IPS-NIHi7 (cell line): ENCODE measurements around the gene RAB31.
A peak's percentile ranks its signal among the peaks of the same experiment; 100 is the strongest.
"Not testable (repeated sequence)": the region's sequence is repeated elsewhere in the genome, so short reads cannot be mapped to it uniquely, and the experiment has no call there.

Source experiments
- DNase-seq: peaks from one replicate; pipeline ENCODE4 v3.0.0; 2012; ENCODE audit warnings: mixed read lengths; ENCODE audit errors: extremely low spot score

RAB31 gene, protein sequence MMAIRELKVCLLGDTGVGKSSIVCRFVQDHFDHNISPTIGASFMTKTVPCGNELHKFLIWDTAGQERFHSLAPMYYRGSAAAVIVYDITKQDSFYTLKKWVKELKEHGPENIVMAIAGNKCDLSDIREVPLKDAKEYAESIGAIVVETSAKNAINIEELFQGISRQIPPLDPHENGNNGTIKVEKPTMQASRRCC

DNA sequence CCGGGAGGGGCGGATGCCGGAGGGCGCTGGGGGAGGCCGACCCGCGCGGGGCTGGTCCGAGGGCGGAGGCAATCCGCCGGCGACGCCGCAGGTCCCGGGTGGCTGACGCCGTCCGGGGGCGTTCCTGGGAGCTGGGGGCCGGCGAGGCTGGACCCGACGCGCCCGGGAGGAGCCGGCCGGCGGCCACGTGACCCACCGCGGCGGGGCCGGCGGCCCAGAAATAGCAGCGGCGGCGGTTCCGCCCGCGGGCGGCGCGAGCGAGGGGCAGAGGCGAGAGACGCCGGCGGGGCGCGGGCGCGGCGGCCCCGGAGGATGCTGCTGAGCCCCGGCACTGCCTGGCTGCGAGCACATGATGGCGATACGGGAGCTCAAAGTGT is at the start of gene RAB31:
Gene RAB31 (plus strand): TSS at position 245 of the 377 bp plus-strand sequence. CDS start 105 bp downstream, at position 350.
- DNase-seq = peak; percentile 83

DNA sequence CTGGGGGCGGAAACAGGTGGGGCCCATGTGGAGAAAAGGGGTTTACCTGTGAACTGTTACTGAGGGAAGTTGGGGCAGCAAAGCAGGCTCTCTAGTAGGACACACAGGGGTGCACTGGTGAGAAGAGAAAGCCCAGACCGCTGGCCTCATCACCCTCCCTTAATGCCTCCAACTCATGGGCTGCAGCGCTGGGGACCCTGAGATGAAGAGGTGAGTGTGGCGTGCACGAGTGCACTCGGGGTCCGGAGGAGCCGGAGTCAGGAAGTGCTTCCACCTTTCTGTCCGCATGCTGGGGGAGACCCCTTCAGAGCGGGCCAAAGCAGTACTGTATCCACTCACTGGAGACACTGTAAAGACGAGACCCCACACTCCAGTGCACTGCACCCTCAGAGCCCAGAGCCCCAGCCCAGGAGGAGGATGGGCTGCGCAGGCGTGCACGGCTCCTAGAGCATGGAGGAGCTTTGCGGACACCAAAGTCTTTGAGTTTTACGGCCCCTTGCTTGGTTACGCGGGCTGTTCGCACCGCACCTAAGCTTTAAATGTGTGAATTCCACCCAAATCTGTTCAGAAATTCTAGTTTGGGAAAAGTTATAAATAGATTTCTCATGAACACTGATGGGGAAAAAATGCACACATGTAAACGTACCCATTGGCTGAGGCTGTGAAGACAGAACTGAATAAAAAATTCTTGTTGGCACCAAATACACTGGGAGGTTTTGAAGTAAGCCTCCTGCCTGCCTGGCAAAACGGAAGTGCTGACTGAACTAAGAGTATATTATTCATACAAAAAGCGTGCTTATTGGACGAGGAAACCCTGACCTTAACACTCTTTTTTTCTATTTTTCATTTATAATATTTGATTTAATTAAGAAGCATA is 48.4 kb upstream of the RAB31 start:
- no peak for DNase-seq

DNA sequence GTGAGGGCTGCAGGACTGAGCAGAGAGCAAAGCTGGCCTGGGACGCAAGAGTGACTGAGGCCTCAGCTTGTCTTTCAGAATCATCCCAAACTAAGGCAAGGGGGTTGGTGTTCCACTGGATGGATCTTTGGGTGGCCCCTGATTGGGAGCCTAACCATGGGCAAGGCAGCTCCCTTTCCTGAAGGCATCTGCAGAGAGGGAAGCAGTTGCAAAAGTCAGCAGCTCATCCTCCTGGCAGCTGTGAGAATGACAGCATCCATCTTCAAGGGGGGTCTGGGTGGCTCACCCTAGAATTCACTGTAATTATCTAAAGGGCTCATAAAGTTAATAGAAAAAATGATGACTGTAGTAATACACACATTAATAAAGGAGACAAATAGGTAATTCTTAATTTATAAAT is 46.5 kb upstream of the RAB31 start:
- DNase-seq = peak; percentile 62

DNA sequence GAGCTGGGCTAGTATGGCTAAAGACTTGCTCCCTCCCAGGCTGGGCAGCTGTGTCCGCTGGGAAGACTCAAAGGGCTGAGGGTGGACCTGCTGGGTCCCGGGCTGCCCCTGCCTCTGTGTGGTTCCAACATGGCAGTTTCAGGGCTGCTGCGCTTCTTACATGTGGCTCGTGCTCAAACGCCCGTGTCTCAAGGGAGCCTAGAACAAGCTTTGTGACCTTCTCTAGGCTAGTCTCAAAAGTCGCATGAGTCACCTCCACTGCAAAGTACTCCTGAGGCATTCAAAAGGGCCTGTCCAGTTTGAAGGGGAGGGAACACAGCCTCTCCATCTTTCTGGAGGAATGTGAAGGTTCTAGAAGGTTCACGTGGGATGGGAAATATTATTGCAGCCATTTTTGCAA is 44.7 kb upstream of the RAB31 start:
- no peak for DNase-seq

DNA sequence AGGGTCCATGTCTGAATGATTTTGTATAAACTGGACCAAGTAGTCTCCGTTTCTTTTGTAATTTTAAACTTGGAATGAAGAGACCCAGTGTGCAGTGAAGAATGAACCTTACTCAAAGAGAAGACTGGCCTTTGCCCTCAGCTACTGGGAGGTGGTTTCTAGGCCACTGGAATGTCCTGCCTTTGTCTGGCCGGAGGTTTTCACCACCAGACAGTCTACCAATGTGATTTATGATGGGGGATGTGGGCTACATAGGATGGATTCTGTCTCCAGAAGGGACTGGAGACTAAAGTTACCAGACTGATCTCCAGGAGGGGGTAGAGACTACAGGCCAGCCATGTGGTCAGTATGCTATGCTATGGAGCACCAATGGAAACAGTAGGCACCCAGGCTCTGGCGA is 42.8 kb upstream of the RAB31 start:
- DNase-seq = no peak

DNA sequence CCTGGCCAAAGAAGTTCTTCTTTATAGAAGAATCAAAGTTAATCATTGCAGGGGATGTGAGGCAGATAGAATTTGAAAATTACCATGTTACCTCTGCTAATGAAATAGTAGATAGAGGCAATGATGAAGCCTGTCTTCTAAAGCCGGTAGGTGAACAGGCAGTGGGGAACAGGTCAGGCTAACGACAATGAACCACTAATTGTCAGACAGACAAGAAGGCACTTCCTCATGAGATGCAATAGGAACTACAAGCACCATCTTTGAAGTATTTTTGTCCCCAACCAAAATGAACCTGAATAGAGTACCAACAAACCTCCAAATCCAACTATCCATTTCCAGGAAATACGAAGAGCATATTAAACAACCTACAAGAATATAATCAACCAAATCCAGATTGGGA is 41.6 kb upstream of the RAB31 start:
- no peak for DNase-seq

DNA sequence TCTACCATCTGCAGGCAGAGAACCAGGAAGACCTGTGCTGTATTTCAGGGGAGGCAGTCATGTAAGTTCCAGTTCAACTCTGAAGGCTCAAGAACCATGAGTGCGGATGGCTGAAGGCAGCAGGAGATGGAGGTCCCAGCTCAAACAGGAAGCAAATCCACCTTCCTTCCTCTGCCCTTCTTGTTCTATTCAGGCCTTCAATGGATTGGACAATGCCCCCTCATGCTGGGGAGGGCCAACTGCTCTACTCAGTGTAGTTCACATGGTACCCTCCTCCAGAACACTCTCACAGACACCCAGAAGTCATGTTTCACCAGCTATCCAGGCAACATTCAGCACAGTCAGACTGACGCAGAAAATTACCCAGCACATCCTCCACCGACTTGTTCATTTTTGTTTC is 39.1 kb upstream of the RAB31 start:
- DNase-seq = no peak

DNA sequence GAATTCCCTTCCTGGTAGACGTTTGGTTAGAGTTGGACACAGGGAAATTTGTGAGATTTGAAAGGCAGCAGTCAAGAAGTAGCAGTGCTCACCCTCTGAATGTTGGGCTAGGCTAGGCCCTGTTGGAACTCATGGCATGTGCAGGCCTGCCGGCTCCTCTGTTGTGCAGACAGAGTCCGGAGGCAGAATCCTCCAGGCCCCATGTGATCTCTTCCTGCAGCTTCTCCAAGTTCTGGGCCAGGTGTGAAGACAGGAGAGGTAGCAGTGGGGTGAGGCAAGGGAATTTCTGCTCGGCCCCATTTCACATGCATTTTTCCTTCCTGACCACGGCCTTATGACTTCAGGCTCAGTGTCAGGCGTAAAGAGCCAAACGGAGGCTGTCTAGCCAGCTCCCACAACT is 36.9 kb upstream of the RAB31 start:
- no peak for DNase-seq

DNA sequence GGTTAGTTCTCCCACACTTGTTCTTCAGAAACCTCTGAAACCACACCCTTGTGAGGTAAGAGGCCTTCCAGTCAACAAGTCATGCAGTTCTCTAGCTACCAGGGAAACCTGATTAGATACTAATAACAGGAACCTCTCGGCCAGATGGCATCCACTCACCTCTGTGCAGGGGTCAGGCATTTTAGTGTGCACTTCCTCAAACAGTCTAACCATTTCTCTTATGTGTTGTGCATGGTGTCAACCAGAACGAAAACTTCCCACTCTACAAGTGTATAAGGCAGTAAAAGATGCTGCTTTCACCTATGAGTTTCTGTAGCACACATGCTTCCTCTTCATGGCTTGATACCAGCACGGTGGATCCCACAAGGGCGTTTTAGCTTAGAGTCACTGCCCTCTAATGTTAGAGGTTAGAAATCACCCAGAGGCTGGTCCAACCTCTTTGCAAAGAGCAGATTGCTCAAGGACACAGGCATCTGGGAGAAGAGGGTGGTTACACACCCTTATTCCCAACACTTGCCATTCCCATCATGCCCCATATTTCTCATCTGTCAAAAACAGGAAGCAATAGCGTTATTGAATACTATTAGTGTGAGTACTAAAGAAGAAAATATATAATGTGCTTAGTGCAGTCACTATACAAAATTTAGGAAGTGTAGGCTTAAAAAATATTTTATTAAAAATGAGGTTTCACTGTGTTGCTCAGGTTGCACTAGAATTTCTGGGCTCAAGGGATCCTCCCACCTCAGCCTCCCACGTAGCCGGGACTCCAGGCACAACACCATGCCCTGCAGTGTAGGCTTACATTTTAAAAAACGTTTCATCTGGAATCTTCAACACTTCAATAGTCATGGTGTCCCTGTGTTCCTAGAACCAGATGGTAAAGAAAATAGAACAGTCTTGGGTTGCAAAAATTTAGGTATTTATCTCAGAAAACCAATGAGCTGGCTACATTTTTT is 34.5 kb upstream of the RAB31 start:
- peak; percentile 66 for DNase-seq

DNA sequence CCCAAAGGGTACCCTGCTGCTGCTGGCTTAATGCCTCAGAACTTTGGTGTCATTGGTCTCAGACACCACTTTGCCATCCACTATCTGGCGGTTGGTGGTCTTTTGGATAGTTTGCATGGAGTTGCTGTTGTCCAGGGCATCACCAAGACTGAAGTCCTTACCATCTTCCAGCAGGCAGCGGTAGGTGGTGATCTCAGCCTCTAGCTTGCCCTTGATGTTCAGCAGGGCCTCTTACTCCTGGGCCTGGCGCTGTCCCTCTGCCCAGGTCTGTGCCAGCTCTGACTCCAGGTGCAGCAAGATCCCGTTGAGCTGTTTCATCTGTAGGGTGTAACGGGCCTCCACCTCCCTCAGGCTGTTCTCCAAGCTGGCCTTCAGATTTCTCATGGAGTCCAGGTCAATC is 29.9 kb upstream of the RAB31 start:
- not testable (repeated sequence) for DNase-seq

DNA sequence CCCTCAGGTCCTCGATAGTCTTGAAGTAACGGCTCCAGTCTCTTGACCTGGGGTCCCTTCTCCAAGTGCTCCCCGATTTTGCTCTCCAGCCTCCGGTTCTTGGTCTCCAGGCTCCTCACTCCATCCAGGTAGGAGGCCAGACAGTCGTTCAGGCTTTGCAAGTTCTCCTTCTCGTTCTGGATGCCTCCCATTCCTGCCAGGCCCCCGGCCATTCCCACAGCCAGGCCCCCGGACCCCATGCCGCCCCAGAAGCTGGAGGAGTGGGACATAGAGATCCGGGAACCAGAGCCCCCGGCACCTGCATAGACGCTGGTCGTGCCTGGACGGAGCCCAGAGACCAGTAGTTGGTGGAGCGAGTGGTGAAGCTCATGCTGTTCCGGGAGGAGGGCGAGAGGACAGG is 29.0 kb upstream of the RAB31 start:
- DNase-seq = no peak

DNA sequence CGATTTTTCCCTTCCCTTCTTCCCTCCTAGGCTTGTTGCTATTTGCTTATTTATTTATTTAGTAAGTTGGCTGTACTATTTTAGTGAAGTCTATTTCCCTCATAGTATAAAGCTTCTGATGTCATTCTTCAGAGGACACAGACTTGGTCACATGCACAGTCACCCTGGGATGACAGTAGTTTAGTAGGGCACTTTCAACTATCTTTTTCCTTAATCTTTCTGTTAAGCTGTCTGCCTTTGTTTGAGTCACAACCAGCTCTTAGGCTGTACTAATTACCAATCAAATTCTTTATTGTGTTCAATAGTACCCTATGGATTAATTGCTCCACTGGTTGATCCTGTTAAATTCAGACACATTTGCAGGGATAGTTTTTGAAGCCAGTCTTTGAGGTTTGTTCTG is 26.9 kb upstream of the RAB31 start:
- DNase-seq = no peak

DNA sequence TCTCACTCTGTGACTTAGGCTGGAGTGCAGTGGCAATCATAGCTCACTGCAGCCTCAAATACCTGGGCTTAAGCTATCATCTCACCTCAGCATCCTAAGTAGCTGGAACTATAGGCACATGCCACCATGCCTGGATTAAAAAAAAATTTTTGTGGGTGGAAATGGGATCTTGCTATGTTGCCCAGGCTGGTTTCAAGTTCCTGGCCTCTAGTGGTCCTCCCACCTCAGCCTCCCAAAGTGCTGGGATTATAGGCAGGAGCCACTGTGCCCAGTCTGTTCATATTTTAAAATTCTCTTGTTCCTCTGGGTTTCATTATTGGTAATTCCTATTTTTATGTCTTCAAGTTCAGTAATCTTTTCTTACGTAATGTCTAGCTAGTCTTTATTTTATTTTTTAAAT is 25.5 kb upstream of the RAB31 start:
- no peak for DNase-seq

DNA sequence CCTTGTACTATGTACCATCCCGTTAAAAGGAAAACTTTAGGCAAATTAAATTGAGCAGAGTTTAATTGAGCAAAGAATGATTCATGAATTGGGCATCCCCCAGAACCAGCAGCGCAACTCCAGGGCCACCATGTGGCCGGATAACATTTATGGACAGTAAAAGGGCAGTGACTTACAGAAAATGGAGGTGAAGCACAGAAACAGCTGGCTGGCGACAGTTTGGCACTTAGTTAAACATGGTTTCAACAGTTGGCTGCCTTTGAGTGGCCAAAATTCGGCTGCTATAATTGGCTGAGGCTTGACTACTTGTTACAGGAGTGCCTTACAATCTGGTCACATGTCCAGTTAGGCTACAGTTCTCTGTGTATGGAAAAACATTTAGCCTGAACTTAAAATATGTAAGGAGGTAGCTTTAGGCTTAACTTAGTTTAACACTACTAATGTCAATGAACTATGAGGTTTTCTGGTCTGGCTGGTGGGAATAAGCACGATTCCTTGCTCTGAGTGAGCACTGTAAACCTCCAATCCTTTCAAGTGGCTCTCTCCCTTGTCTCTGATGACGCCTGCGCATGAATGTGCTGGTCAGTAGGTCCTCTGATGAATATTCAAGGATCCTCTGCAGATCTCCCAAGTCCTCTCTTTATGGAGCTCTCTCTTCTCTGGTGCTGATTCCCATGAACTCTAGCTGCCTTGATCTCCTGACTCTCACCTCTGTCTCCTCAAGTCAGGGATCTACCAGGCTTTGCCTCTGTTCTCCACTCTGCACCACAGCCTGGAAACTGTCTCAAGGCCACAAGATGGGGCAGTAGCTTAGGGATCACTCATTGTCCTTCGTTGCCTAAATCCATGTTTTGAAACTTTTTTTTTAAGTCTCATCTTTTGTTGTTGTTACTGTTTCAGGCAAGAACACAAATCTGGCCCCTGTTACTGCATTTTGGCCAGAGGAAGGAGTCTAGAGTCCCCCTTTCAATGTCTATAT is 24.4 kb upstream of the RAB31 start:
- no peak for DNase-seq

DNA sequence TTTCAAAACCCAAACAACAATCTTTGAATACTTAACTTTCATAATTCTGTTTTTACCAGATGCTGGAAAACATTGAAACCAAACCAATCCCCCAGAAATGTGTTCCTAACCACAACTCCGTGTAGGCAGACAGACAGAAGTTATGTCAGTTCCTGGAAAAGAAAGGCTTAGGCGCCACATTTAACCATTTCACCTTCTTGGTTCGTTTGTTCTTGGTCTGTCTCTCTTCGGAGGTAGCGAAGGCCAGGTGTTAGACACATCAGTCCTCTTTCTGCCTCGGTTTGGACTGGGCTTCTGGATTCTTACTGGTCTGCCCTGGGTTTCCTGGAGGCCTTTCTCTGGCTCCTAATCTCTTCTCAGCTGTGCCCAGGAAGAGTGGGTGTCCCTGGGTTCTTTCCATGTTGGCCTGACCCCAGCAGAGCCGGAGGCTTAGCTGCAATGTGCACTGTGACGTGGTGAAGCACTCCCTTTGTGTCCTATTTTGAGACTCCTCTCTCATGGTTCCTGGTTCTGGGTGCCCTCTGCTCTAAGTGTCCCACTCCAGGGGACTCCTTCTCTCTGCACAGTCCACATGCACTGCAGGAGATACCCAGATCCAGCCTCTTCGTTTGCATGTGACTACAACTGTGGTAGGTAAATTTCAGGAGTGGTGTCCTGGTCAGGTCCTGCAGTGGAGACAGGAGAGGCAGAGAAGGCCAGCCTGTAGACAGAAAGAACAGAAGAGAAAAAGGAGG is 23.1 kb upstream of the RAB31 start:
- no peak for DNase-seq

DNA sequence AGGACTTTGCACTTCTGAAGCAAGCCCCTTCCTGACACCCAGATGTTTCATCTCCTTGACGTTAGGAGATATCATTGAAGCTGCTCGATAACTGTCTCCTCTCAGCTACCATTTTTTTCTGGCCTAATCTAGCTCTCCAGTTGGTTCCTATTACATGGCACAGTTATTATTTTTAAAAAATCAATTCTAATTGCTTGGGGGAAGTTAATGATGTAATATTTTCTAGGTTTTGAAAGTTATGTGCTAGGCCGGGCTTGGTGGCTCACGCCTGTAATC is 22.5 kb upstream of the RAB31 start:
- DNase-seq = no peak

DNA sequence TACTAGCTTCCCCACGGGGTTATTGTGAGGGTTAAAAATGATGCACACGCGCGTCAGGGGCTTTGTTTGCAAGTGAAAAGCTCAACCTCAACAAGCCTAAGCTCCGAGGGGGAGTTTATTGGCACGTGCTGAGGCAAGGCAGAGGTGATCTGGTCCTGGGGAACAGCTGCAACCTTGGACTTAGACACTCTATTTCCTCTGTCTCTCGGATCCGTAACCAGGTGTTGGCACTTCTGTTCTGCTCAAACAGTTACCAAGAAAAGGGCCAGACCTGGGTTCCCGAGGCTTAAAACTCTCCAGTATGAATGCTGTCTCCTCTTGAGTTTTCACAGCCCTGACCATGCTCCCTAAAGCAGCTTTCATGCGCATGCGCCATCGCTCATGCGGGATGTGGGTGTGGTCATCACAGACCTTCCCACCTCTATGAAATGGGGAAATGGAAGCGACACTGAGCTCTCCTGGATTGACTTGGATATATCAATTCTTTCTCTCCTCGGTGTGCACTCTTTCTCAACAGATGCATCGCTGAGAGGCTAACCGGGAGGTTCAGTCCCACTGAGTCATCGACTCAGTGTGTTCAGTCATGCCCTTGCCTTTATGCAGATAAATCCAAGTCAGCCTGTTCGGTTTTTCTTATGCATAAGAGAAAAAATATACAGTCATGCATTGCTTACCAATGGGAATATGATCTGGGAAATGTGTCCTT is 19.9 kb upstream of the RAB31 start:
- no peak for DNase-seq

DNA sequence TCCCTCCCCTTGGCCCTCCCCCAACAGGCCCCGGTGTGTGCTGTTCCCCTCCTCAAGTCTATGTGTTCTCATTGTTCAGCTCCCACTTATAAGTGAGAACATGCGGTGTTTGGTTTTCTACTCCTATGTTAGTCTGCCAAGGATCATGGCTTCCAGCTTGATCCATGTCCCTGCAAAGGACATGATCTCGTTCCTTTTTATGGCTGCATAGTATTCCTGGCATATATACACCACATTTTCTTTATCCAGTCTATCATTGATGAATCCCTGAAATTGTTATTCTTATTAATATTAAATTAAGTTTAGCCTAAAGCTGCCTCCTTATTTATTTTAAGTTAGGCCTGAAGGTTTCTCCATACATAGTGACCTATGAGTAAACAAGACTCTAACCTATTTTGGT is 18.8 kb upstream of the RAB31 start:
- no peak for DNase-seq

DNA sequence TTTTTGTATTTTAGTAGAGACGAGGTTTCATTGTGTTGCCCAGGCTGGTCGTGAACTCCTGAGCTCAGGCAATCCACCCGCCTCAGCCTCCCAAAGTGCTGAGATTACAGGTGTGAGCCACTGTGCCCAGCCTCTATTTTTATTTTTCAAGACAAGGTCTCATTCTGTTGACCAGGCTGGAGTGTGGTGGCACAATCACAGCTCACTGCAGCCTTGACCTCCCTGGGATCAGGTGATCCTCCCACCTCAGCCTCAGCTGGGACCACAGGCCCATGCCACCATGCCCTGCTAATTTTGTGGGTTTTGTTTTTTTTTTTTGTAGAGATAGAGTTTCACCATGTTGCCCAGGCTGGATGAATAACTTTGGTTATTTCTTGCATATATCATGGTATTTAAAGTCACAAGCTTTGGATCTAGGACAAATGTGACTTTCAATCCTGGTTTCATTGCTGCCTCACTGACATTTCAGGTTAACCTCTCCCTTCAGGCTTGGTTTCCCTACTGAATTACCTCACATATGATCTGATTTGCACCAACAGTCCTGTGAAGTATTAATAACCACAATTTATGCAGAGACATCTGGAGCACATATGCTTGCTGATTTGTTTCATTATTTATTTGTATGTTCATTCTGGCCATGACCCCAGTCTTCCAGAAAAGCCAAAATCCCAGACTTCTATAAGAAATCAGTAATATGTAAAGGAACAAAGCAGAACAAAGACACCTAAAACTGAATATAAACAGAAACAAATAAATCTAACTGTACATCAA is 17.5 kb upstream of the RAB31 start:
- DNase-seq = no peak
